Hematopoietic multipotent progenitor cell (in vitro differentiated cells): ENCODE results near the gene CCIN. TPM values are rescaled to one million over a fixed set of nuclear protein-coding genes. Genes with fewer than 3 reads are reported as not detected.
"Not testable (repeated sequence)": the region's sequence is repeated elsewhere in the genome, so short reads cannot be mapped to it uniquely, and the experiment has no call there.

Experiments
- DNase-seq, 3 donors: peaks; one replicate each; pipeline ENCODE4 v3.0.0-alpha.2; 2011 to 2015; ENCODE audit warnings: low read depth in 2 of 3, low spot score in 2 of 3
- total RNA-seq: library from RNA; depleted of rRNA; stranded (reverse); fragments of >200 nt; gene quantifications from one replicate; pipeline ENCODE4 v1.2.3, GENCODE V29; 2012

Gene CCIN
- total RNA-seq, 1 donor = 1.3 TPM

- DNase-seq = no peak
Observed at GRCh38 chr9:36156116-36156515, 13.1 kb upstream of the CCIN start.

DNA sequence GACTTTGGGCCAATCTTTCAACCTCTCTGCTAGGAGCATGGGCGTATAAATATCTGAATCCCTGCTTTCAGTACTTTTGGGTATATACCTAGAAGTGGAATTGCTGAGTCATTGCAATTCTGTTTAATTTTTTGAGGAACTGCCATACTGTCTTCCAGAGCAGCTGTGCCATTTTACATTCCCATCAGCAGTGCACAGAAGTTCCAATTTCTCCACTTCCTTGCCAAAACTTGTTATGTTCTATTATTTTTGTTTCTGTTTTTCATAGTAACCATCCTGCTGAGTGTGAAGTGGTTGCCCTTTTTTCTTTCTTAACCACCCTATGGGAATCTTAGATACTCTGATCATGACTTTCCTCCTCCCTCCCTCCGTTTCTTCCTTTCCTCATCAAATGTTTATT lies 11.1 kb upstream of the CCIN start:
- DNase-seq = peak in 1 of 3 donors; percentile 76

DNA sequence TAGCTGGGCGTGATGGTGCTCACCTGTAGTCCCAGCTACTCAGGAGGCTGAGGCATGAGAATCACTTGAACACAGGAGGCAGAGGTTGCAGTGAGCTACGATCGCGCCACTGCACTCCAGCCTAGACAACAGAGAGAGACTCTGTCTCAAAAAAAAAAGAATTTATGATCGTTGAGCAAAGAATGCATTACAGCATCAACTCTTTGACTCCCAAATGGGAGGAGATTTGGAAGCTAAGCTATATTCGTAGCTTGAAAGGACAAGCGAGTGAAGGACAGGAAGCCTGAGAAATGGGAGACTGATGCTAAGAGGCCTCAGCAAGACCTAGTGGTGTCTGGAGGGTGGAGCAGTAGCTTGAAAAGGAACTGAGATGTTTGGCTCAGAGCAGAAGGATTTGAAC lies 10.3 kb upstream of the CCIN start:
- DNase-seq = no peak

- not testable (repeated sequence) for DNase-seq
Observed at GRCh38 chr9:36159509-36159908, 9.7 kb upstream of the CCIN start.

GRCh38 chr9:36160126-36160525 lies 9.1 kb upstream of the CCIN start:
- DNase-seq = not testable (repeated sequence)

- DNase-seq = no peak
Observed at GRCh38 chr9:36161187-36161586, 8.0 kb upstream of the CCIN start.

DNA sequence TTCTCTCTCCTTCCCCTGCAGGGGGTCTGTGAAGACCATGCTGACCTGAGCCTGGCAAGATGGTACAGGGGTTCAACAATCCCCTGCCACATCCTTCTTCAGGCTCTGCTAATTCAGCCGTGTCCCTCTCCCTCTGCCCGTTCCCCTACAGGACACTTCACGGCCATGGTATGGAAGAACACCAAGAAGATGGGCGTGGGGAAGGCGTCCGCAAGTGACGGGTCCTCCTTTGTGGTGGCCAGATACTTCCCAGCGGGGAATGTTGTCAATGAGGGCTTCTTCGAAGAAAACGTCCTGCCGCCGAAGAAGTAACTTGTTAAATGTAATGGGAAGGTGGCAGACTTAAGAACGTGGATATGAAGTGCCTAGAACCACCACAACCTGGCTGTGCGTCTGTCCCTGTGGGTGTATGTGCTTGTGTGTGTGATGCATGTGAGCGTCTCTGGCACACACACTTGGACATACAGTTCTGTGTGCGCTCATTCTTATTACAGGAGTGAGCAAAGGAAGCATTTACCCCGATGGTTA lies 6.9 kb upstream of the CCIN start:
- no peak for DNase-seq

DNA sequence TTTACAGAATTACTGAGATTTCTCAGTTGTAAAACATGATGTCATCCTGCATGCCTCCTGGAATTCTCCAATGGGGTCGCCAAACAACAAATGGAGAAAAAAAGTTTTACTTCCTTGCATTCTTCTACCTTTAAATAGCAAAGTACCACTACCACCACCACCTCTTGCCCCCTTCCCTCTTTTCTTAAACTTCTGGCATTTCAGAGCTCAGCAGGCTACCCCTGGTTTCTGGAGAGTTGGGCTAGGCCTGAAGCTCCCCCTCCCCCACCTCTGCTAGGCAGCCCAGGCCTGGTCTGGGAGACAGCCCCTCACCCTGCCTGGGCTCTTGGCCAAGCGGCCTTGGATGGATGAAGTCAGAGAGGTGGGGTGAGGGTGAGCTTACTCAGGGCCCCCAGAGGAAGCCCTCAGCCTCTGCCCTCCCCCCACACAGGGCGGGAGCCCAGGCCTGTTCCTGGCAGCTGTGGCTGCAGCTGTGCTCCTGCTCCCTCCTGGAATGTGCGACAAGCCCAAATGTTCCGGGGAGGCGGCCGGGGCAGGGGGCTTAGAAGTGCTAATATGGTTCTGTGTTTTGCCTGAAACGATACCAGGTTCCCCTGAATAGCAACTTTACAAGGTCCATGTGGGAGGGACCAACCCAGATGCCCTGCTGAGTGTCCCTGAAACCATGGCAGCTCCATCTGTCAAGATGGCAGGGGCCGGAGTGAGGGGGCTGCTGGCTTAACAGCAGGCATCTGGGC lies 6.0 kb upstream of the CCIN start:
- DNase-seq = no peak

DNA sequence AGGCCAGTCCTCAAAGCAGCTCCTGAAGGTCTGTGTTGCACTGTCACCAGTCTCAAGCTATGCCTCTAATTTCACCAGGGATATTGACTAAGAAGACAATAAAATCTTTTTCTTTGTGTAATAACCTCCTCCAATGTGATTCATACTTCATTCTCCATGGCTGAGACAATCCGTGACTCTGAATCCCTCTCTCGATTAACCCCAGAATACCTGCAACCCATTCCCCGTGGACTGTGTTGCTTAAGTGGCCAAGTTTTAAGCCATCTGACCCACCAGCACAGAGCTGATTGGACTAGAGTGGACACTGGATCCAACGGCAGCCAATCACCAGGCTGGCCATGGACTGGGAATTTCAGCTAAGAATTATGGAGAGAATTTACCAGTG lies 5.4 kb upstream of the CCIN start:
- no peak for DNase-seq

- DNase-seq = no peak
Observed at GRCh38 chr9:36164372-36164771, 4.8 kb upstream of the CCIN start.

DNA sequence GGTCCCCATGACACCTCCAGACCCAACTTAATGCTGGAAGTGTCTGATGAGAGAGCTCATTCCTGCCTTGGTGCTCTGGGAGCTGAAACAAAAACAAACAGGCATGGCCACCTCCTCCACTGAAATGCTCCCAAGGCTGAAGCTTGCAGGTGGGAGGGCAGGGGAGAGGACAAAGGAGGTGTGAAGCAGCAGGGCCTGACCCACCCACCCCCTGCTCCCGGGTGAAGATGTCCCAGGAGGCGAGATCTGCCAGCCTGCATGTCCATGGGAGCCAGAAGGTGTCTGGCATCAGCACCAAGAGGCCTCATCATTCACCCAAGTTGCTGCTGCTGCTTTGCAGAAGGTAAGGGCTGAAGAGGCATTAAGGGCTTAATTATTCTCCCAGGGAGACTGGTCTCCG lies 4.2 kb upstream of the CCIN start:
- DNase-seq = no peak

- DNase-seq = no peak
Observed at GRCh38 chr9:36165826-36166167, 3.4 kb upstream of the CCIN start.

DNA sequence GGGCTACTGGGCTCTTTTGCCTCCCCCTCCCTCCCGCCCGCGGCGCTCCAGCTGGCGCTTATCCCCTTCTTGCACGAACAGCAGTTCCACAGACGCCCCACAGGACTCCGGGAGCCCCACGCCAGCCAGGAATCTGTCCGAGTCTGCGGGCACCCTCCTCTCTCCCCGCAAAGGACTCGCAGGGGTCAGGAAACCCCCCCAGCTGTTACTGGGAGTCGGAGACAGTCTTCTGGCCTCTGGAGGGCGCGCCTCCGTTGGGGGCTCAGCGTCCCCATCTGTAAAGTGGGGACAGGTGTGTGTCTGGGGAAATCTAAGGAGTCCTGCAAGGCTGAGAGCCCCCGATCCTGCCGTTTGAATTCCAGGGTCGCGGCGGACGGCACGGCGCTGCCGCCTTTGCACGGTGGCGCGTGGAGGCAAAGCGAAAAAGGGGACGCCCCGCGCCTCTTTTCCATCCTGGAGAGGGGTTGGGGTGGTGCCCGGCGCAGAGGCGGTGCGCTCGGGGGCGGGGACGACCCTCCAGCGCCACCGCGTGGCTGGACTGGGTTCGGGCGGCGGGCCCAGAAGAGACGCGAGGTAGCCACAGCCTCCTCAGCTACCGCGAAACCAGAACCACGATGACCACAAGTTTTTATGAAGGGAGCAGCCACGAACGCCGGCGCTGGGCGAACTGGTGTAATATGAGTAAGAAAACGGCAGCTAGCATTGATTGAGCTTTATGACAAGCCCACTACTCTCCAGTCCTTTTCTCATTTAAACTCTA lies 2.8 kb upstream of the CCIN start:
- peak; percentile 78 to 86 (median 80) for DNase-seq

DNA sequence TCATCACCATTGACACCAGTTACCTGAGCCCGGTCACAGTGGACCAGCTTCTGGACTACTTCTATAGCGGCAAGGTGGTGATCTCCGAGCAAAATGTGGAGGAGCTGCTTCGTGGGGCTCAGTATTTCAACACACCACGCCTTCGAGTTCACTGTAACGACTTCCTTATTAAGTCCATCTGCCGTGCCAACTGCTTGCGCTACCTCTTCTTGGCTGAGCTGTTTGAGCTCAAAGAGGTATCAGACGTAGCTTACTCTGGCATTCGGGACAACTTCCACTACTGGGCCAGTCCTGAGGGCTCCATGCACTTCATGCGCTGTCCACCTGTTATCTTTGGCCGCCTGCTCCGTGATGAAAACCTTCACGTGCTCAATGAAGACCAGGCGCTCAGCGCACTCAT lies 520 bp downstream of the CCIN start:
- no peak for DNase-seq

DNA sequence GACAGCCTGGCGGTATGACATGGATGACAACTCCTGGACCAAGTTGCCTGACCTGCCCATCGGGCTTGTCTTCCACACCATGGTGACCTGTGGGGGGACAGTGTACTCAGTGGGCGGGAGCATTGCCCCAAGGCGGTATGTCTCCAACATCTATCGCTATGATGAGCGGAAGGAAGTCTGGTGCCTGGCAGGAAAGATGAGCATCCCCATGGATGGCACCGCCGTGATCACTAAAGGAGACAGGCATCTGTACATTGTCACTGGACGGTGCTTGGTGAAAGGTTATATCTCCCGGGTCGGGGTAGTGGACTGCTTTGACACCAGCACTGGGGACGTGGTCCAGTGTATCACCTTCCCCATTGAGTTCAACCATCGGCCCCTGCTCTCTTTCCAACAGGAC lies 1.3 kb downstream of the CCIN start:
- no peak for DNase-seq

- no peak for DNase-seq
Observed at GRCh38 chr9:36173861-36174260, 4.7 kb downstream of the CCIN start.

DNA sequence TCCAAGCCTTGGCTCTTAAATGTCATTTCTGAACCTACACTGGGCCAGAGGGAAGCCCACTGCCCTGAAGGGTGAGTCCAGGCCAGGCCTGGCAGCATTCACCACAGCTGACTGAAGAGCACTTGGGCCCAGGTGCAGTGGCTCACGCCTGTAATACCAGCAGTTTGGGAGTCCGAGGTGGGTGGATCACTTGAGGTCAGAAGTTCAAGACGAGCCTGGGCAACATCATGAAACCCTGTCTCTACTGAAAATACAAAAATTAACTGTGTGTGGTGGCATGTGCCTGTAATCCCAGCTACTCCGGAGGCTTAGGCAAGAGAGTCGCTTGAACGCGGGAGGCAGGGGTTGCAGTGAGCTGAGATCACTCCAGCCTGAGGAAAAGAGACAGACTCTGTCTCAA lies 5.1 kb downstream of the CCIN start:
- no peak for DNase-seq

GRCh38 chr9:36174731-36175130 lies 5.5 kb downstream of the CCIN start:
- no peak for DNase-seq

DNA sequence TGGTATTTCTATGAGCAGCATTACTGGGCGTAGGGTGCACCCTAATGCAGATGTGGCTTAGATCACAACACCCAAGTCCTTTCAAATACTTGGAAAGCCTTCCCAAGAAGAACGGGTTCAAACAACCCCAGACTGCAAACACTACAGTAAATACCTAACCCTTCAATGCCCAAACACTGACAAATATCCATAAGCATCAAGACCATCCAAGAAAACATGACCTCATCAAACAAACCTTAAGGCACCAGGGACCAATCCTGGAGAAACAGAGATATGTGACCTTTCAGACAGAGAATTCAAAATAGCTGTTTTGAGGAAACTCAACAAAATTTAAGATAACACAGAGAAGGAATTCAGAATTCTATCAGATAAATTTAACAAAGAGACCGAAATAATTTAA lies 6.0 kb downstream of the CCIN start:
- not testable (repeated sequence) for DNase-seq

DNA sequence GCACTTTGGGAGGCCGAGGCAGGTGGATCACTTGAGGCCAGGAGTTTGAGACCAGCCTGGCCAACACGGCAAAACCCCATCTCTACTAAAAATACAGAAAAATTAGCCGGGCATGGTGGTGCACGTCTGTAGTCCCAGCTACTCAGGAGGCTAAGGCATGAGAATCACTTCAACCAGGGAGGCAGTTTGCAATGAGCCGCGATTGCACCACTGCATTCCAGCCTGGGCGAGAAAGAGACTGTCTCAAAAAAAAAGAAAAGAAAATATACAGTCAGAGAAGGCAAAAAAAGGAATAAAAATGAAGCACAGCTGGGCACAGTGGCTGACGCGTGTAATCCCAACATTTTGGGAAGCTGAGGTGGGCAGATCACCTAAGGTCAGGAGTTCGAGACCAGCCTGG lies 7.3 kb downstream of the CCIN start:
- DNase-seq = not testable (repeated sequence)

DNA sequence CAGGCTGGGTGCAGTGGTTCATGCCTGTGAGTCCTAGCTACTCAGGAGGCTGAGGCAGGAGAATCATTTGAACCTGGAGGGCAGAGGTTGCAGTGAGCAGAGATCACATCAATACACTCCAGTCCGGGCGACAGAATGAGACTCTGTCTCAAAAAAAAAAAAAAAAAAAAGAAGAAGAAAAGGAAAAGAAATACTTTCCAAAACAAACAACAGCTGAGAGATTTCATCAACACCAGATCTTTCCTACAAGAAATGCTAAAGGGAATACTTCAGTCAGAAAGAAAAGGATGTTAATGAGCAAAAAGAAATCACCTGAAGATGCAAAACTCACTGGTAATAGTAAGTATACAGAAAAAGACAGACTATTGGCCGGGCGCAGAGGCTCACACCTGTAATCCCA lies 8.4 kb downstream of the CCIN start:
- DNase-seq = no peak

DNA sequence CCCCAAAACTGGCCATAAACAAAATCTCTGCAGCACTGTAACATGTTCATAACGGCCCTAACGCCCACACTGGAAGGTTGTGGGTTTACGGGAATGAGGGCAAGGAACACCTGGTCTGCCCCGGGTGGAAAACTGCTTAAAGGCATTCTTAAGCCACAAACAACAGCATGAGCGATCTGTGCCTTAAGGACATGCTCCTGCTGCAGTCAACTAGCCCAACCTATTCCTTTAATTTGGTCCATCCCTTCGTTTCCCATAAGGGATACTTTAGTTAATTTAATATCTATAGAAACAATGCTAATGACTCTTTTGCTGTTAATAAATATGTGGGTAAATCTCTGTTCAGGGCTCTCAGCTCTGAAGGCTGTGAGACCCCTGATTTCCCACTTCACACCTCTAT lies 11.1 kb downstream of the CCIN start:
- not testable (repeated sequence) for DNase-seq
